Measurements from ENCODE around the gene SERPINA3.

The SERPINA3 gene

DNA sequence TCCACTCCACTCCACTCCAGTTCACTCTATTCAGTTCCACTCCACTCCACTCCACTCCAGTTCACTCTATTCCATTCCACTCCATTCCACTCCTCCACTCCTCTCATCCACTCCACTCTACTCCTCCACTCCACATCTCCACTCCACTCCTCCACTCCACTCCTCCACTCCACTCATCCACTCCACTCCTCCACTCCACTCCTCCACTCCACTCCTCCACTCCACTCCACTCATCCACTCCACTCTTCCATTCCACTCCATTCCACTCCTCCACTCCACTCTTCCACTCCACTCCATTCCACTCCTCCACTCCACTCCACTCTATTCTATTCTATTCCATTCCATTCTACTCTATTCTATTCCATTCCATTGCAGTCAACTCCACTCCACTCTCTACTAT lies 21.1 kb upstream of the SERPINA3 start:
- DNase-seq (ENCODE audit: insufficient read length) (no peak), FAIRE-seq (no peak)
- no peak for TF ChIP-seq POLR2A (IDR thresholded peaks at IDR 0.05; ENCODE audit: low read depth, low read length)
- no peak for TF ChIP-seq TAF1 (IDR thresholded peaks at IDR 0.05; ENCODE audit: borderline replicate concordance, low read depth, low read length)
- TF ChIP-seq POLR2AphosphoS5 (IDR thresholded peaks at IDR 0.05; ENCODE audit: low read depth, low read length) = no peak

DNA sequence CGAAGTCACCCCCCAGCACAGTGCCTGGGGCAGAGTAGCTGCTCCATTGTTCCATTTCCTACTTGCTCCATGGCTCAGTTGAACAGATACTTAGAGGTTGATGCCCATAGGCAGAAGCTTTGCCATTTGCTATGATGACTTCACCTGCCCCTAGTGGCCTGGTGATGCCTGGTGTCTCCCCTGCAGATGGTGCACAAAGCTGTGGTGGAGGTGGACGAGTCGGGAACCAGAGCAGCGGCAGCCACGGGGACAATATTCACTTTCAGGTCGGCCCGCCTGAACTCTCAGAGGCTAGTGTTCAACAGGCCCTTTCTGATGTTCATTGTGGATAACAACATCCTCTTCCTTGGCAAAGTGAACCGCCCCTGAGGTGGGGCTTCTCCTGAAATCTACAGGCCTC lies 20.3 kb upstream of the SERPINA3 start:
- TF ChIP-seq TAF1 (IDR thresholded peaks at IDR 0.05; ENCODE audit: borderline replicate concordance, low read depth, low read length) (no peak), POLR2AphosphoS5 (IDR thresholded peaks at IDR 0.05; ENCODE audit: low read depth, low read length) (no peak), POLR2A (IDR thresholded peaks at IDR 0.05; ENCODE audit: low read depth, low read length) (no peak)
- FAIRE-seq = no peak
- no peak for DNase-seq (ENCODE audit: insufficient read length)

DNA sequence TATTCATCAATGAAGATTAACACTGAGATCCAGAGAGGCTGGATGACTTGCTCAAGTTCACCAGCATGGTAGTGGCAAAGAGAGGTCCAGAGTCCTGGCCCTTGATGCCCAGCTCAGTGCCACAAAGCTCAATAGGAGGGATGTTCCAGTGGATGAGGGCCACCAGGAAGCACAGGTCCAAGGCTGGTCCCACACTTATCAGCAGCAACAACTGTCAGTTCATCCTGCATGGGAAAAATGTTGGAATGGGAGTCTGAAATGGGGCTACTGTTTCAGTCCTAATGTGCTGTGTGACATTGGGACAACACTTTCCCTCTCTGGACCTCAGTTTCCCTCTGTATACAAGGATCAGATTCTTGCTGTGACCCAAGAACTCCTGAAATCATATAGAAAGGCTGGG lies 19.7 kb upstream of the SERPINA3 start:
- FAIRE-seq (no peak), DNase-seq (ENCODE audit: insufficient read length) (no peak)
- TF ChIP-seq POLR2A (IDR thresholded peaks at IDR 0.05; ENCODE audit: low read depth, low read length) (no peak), POLR2AphosphoS5 (IDR thresholded peaks at IDR 0.05; ENCODE audit: low read depth, low read length) (no peak), TAF1 (IDR thresholded peaks at IDR 0.05; ENCODE audit: borderline replicate concordance, low read depth, low read length) (no peak)

DNA sequence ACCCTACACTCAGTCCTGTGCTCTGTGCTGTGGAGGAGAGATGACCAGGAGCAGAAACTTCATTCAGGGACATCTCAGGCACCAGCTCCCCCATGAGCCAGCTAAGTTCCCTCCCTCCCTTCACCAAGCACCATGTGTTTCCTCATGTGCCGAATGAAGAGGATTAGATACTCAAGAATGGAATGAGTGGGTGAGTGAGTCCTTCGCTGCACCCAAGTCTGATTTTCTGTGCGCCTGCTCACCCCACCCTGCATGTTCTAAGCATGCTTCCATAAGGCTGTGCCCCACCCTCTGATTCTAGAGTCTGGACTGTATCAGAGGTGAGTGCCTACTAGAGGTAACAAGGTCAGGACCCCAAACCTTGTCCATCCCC lies 18.8 kb upstream of the SERPINA3 start:
- FAIRE-seq (no peak), DNase-seq (ENCODE audit: insufficient read length) (no peak)
- TF ChIP-seq POLR2A (IDR thresholded peaks at IDR 0.05; ENCODE audit: low read depth, low read length) (no peak), POLR2AphosphoS5 (IDR thresholded peaks at IDR 0.05; ENCODE audit: low read depth, low read length) (no peak), TAF1 (IDR thresholded peaks at IDR 0.05; ENCODE audit: borderline replicate concordance, low read depth, low read length) (no peak)

DNA sequence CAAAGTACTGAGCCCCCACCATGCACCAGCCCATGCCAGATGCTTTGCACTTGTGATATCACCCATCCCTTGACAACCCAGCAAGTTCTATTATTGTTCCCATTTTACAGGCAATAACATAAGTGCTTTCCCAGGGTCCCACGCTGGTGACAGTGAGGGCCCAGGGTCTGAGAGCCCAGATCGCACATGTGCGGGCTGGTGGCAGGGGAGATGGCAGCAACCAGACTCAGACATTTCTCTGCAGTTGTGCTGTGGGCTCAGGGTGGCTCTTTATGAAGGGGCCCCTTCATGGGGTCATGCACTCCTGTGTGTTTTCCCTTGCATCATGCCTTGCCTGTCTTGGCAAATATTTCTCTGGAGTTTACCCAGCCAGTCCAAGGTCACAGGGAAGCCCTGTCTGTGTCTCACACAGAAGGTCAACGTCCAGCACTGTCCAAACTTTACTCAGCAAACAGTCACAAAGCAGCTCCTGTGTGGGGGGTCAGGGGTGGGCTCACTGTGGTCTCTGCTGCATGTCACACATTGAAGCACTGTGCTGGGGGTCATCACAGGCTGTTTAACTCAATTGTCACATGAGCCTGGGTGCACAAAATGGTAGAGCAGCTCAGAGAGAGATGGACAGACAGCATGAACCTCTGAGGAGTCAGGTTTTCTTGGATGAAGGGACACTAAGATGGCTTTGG lies 18.3 kb upstream of the SERPINA3 start:
- FAIRE-seq (no peak), DNase-seq (ENCODE audit: insufficient read length) (no peak)
- no peak for TF ChIP-seq POLR2A (IDR thresholded peaks at IDR 0.05; ENCODE audit: low read depth, low read length)
- no peak for TF ChIP-seq POLR2AphosphoS5 (IDR thresholded peaks at IDR 0.05; ENCODE audit: low read depth, low read length)
- no peak for TF ChIP-seq TAF1 (IDR thresholded peaks at IDR 0.05; ENCODE audit: borderline replicate concordance, low read depth, low read length)

DNA sequence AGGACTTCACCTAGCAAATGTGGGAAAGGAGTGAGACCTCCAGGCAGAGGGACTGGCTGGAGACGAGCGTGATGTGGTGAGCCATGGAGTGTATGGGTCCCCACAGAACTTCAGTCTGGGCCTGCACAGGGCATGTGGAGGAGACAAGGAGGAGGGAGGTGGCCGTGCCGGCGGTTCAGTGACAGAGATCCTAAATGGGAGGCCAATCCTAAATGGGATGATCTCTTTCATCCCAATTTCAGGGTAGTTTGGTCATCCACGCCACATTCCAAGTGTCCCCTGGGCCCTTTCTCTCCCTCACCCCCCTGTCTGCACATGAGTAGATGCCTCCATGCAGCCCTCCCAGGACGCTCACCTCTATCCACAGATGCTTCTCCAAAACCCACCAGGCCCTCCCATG lies 17.8 kb upstream of the SERPINA3 start:
- TF ChIP-seq POLR2AphosphoS5 (IDR thresholded peaks at IDR 0.05; ENCODE audit: low read depth, low read length) (no peak), POLR2A (IDR thresholded peaks at IDR 0.05; ENCODE audit: low read depth, low read length) (no peak)
- FAIRE-seq (no peak), DNase-seq (ENCODE audit: insufficient read length) (no peak)

DNA sequence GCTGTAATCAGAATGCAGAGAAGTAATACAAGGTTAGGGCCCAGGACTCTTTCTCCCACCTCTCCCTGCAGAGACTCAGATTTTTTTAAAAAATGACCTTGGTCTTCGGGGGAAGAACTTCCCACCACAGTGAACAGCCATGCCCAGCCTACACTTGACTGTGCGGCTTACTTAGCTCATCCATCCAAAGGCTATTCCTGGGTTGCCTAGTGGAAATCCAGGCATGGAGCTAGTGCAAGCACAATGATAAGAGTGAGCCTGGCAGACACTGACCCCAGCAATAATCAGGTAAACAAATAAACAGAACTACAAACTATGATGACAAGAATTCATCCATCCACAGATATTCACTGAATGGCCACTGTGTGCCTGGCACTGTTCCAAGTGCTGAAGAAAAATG lies 16.3 kb upstream of the SERPINA3 start:
- TF ChIP-seq POLR2A (IDR thresholded peaks at IDR 0.05; ENCODE audit: low read depth, low read length) (no peak), TAF1 (IDR thresholded peaks at IDR 0.05; ENCODE audit: borderline replicate concordance, low read depth, low read length) (no peak), POLR2AphosphoS5 (IDR thresholded peaks at IDR 0.05; ENCODE audit: low read depth, low read length) (no peak)
- no peak for DNase-seq (ENCODE audit: insufficient read length)
- no peak for FAIRE-seq

DNA sequence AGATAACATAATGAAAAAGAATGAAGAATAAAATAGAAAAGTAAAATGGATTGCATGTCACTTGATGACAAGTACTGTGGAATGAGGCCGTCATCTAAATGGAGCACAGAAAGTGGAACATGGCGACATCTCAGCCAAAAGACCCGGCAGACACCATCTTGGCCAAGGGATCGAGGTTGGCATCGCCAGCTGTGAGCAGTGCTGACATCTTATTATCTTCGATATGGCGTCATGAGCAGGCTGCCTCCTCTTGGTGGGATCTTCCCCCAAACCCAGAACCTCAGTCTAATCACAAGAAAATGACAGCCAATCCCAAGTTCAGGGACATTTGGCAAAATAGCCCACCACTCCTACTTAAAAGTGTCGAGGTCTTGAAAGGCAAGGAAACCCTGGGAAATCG lies 15.8 kb upstream of the SERPINA3 start:
- DNase-seq (ENCODE audit: insufficient read length) = no peak
- TF ChIP-seq POLR2A (IDR thresholded peaks at IDR 0.05; ENCODE audit: low read depth, low read length) (no peak), TAF1 (IDR thresholded peaks at IDR 0.05; ENCODE audit: borderline replicate concordance, low read depth, low read length) (no peak), POLR2AphosphoS5 (IDR thresholded peaks at IDR 0.05; ENCODE audit: low read depth, low read length) (no peak)
- no peak for FAIRE-seq

DNA sequence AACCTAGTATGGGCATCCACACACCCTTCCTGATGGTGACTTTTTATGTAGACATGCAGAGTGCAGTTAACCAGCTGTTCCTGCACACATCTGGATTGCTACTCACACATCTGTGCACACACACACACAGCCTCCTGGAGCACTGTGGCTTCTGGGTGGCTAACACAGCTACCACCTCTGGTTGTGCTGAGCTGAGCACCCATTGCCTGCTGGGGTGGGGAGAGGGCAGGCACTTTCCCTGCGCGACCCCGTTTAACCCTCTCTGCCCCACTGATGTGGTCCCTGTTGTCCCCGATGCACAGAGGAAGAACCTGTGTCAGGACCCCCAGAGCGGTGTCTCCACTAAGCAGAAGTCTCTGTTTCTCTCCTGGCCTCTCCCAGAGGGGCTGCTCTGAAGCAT lies 14.4 kb upstream of the SERPINA3 start:
- TF ChIP-seq POLR2A (IDR thresholded peaks at IDR 0.05; ENCODE audit: low read depth, low read length) = no peak
- no peak for TF ChIP-seq TAF1 (IDR thresholded peaks at IDR 0.05; ENCODE audit: borderline replicate concordance, low read depth, low read length)
- TF ChIP-seq POLR2AphosphoS5 (IDR thresholded peaks at IDR 0.05; ENCODE audit: low read depth, low read length) = no peak
- FAIRE-seq = no peak
- no peak for DNase-seq (ENCODE audit: insufficient read length)

DNA sequence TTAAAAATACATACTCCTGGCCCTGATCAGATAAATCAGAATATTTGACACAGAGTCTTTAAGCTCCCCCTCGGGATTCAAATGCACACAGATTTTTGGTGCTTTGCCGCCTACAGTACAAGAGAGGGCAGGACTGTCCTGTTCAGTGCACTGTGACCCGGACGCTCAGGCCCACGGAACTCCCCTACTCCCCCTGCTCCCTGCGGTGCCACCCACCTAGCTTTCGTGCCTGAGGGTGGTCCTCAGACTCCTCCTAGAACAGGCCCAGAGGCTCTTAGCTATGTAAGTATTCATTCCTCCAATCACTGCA lies 13.7 kb upstream of the SERPINA3 start:
- no peak for DNase-seq (ENCODE audit: insufficient read length)
- TF ChIP-seq POLR2AphosphoS5 (IDR thresholded peaks at IDR 0.05; ENCODE audit: low read depth, low read length) (no peak), TAF1 (IDR thresholded peaks at IDR 0.05; ENCODE audit: borderline replicate concordance, low read depth, low read length) (no peak), POLR2A (IDR thresholded peaks at IDR 0.05; ENCODE audit: low read depth, low read length) (no peak)
- no peak for FAIRE-seq

DNA sequence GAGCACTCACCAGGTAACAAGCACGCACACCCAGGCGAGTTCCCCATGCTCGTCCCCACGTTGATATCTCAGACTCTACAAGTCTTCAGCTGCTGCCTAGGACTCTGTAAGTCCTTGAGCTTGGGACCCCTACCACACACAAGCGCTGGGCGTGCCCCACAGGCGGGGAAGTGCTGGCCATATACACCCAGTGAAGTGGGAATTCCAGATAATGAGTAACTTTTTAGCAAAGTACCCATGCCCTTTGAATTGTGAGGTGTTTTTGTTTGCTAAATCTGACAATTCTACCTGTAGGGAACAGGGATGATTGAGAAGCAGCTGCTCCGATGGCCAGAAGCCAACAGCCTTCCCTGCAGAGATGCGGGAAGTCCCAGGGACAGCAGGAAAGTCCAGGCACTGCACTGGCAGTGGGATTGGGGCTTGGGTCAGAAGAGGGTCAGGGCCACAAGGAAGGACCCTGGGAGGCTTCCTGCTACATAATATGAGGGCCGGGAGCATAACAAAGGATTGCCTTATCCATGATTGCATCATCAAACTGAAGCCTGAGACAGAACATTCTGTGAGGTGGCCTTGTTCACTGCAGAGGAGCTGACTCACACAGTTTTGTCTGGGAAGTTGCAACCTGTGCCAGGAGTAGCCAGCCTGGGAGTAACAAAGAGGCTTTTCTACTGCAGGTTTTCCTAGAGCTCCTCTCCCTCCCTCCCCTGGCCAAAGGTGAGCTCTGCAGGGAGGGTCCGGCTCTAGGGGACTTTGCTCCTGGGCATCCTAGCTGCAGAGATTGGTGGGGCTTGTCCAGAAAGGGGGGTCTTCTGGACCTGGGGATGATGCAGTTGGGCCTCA lies 13.2 kb upstream of the SERPINA3 start:
- DNase-seq (ENCODE audit: insufficient read length) (no peak), FAIRE-seq (no peak)
- TF ChIP-seq POLR2AphosphoS5 (IDR thresholded peaks at IDR 0.05; ENCODE audit: low read depth, low read length) (no peak), TAF1 (IDR thresholded peaks at IDR 0.05; ENCODE audit: borderline replicate concordance, low read depth, low read length) (no peak), POLR2A (IDR thresholded peaks at IDR 0.05; ENCODE audit: low read depth, low read length) (no peak)

DNA sequence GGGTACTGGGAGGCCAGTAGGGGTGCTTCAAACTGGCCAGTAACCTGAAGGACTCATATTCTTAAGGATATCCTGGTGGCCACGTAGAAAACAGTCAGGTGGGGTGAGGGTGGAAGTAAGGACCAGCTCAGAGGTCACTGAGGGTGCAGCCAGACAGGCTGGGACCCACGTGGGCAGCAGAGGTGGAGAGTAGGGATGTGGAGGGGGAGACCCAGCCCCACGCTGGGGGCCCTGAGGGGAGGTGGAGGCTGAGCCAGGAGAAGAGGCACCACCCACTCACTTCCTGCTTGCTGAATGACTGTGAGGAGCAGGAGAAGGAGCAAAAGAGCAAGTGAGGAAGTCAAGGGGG lies 12.6 kb upstream of the SERPINA3 start:
- no peak for FAIRE-seq
- TF ChIP-seq POLR2AphosphoS5 (IDR thresholded peaks at IDR 0.05; ENCODE audit: low read depth, low read length) = no peak
- no peak for TF ChIP-seq TAF1 (IDR thresholded peaks at IDR 0.05; ENCODE audit: borderline replicate concordance, low read depth, low read length)
- TF ChIP-seq POLR2A (IDR thresholded peaks at IDR 0.05; ENCODE audit: low read depth, low read length) = no peak

More for the DNA sequence above, 12.6 kb upstream of the SERPINA3 start:
- no peak for DNase-seq (ENCODE audit: insufficient read length)
